Measurements from ENCODE around the gene LRCH3. TPM values are rescaled to one million over a fixed set of nuclear protein-coding genes. Genes with fewer than 3 reads are reported as not detected.

LRCH3 gene
- total and polyA plus RNA-seq, 2 of the 13 experiments (the other 11 are each of a cell fraction or from before 2014, with no cell fraction given) = 25.5 to 103 TPM

DNA sequence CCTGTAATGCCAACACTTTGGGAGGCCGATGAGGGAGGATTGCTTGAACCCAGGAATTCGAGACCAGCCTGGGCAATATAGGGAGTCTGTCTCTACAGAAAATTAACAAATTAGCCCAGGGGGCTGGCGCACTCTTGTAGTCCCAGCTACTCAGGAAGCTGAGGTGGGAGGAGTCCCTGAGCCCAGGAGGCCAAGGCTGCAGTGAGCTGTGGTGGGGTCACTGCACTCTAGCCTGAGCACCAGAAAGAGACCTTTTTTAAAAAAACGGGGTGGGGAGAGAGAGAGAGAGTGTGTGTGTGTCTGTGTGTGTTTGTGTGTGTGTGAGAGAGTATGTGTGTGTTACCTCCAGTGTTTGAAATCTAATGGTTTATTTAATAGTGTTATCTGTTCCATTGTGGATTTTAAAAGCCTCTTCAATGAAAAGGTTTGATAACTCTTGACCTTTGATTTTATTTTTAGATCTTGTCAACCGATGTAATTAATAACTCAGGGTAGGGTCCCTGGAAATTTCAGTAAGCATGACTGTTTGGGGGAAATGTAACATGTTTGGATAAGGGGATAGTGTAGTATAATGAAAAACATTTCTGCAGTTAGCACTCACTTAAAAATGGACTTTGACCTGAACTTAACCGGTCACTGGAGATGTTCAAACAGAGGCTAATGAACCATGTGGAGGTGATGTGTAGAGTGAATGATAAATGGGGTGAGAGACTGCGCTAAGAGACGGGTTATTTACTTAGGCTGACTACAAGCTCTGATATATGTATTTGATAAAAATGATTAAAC is 29.7 kb downstream of the LRCH3 start (continued):
- TF ChIP-seq, protein P1, sequence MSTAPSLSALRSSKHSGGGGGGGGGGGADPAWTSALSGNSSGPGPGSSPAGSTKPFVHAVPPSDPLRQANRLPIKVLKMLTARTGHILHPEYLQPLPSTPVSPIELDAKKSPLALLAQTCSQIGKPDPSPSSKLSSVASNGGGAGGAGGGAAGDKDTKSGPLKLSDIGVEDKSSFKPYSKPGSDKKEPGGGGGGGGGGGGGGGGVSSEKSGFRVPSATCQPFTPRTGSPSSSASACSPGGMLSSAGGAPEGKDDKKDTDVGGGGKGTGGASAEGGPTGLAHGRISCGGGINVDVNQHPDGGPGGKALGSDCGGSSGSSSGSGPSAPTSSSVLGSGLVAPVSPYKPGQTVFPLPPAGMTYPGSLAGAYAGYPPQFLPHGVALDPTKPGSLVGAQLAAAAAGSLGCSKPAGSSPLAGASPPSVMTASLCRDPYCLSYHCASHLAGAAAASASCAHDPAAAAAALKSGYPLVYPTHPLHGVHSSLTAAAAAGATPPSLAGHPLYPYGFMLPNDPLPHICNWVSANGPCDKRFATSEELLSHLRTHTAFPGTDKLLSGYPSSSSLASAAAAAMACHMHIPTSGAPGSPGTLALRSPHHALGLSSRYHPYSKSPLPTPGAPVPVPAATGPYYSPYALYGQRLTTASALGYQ (CRISPR knock-in tag; IDR thresholded peaks at IDR 0.05) = no peak
- TF ChIP-seq ZNF737 (CRISPR knock-in tag; IDR thresholded peaks at IDR 0.05; ENCODE audit: borderline replicate concordance) = no peak
- no peak; the same call in 1 of the 2 replicates for TF ChIP-seq NR2F2 (IDR thresholded peaks at IDR 0.05; ENCODE audit: borderline replicate concordance, low read depth)
- TF ChIP-seq, protein P2, sequence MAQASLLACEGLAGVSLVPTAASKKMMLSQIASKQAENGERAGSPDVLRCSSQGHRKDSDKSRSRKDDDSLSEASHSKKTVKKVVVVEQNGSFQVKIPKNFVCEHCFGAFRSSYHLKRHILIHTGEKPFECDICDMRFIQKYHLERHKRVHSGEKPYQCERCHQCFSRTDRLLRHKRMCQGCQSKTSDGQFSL (CRISPR knock-in tag; IDR thresholded peaks at IDR 0.05) = no peak
- 0 out of 2 replicates have a peak, but pooled peaks have one; percentile 55 for TF ChIP-seq ZNF547 (CRISPR knock-in tag; IDR thresholded peaks at IDR 0.05)
- no peak for TF ChIP-seq ZNF747 (CRISPR knock-in tag; IDR thresholded peaks at IDR 0.05; ENCODE audit: borderline replicate concordance)
- TF ChIP-seq ZNF235 (CRISPR knock-in tag; IDR thresholded peaks at IDR 0.05; ENCODE audit: borderline replicate concordance) = no peak
- TF ChIP-seq, protein P3, sequence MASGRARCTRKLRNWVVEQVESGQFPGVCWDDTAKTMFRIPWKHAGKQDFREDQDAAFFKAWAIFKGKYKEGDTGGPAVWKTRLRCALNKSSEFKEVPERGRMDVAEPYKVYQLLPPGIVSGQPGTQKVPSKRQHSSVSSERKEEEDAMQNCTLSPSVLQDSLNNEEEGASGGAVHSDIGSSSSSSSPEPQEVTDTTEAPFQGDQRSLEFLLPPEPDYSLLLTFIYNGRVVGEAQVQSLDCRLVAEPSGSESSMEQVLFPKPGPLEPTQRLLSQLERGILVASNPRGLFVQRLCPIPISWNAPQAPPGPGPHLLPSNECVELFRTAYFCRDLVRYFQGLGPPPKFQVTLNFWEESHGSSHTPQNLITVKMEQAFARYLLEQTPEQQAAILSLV (CRISPR knock-in tag; IDR thresholded peaks at IDR 0.05; ENCODE audit: borderline replicate concordance) = no peak
- no peak for TF ChIP-seq SP1 (IDR thresholded peaks at IDR 0.05)
- no peak; the same call in none of the 2 replicates for TF ChIP-seq SP1 (CRISPR knock-in tag; IDR thresholded peaks at IDR 0.05)
- TF ChIP-seq, protein P4, sequence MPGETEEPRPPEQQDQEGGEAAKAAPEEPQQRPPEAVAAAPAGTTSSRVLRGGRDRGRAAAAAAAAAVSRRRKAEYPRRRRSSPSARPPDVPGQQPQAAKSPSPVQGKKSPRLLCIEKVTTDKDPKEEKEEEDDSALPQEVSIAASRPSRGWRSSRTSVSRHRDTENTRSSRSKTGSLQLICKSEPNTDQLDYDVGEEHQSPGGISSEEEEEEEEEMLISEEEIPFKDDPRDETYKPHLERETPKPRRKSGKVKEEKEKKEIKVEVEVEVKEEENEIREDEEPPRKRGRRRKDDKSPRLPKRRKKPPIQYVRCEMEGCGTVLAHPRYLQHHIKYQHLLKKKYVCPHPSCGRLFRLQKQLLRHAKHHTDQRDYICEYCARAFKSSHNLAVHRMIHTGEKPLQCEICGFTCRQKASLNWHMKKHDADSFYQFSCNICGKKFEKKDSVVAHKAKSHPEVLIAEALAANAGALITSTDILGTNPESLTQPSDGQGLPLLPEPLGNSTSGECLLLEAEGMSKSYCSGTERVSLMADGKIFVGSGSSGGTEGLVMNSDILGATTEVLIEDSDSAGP (CRISPR knock-in tag; IDR thresholded peaks at IDR 0.05; ENCODE audit: borderline replicate concordance) = no peak
- no peak for TF ChIP-seq CENPX (CRISPR knock-in tag; IDR thresholded peaks at IDR 0.05)
- TF ChIP-seq ZNF12 (CRISPR knock-in tag; IDR thresholded peaks at IDR 0.05) = peak; percentile 95
- 0 out of 2 replicates have a peak, but pooled peaks have one; percentile 36 for TF ChIP-seq GLI4 (CRISPR knock-in tag; IDR thresholded peaks at IDR 0.05; ENCODE audit: borderline replicate concordance)
- TF ChIP-seq PHB2 (IDR thresholded peaks at IDR 0.05; ENCODE audit: partially characterized antibody) = no peak
- TF ChIP-seq, protein P5, sequence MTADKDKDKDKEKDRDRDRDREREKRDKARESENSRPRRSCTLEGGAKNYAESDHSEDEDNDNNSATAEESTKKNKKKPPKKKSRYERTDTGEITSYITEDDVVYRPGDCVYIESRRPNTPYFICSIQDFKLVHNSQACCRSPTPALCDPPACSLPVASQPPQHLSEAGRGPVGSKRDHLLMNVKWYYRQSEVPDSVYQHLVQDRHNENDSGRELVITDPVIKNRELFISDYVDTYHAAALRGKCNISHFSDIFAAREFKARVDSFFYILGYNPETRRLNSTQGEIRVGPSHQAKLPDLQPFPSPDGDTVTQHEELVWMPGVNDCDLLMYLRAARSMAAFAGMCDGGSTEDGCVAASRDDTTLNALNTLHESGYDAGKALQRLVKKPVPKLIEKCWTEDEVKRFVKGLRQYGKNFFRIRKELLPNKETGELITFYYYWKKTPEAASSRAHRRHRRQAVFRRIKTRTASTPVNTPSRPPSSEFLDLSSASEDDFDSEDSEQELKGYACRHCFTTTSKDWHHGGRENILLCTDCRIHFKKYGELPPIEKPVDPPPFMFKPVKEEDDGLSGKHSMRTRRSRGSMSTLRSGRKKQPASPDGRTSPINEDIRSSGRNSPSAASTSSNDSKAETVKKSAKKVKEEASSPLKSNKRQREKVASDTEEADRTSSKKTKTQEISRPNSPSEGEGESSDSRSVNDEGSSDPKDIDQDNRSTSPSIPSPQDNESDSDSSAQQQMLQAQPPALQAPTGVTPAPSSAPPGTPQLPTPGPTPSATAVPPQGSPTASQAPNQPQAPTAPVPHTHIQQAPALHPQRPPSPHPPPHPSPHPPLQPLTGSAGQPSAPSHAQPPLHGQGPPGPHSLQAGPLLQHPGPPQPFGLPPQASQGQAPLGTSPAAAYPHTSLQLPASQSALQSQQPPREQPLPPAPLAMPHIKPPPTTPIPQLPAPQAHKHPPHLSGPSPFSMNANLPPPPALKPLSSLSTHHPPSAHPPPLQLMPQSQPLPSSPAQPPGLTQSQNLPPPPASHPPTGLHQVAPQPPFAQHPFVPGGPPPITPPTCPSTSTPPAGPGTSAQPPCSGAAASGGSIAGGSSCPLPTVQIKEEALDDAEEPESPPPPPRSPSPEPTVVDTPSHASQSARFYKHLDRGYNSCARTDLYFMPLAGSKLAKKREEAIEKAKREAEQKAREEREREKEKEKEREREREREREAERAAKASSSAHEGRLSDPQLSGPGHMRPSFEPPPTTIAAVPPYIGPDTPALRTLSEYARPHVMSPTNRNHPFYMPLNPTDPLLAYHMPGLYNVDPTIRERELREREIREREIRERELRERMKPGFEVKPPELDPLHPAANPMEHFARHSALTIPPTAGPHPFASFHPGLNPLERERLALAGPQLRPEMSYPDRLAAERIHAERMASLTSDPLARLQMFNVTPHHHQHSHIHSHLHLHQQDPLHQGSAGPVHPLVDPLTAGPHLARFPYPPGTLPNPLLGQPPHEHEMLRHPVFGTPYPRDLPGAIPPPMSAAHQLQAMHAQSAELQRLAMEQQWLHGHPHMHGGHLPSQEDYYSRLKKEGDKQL (CRISPR knock-in tag; IDR thresholded peaks at IDR 0.05; ENCODE audit: low read depth) = peak; percentile 43; the same call in 1 of the 2 replicates
- TF ChIP-seq BORCS8-MEF2B (CRISPR knock-in tag; IDR thresholded peaks at IDR 0.05) = no peak
- no peak for TF ChIP-seq SOX6 (IDR thresholded peaks at IDR 0.05)
- peak; percentile 63 for TF ChIP-seq SOX6 (CRISPR knock-in tag; IDR thresholded peaks at IDR 0.05)
